ENCODE results near the gene MEOX1.
"Not testable (repeated sequence)": the region's sequence is repeated elsewhere in the genome, so short reads cannot be mapped to it uniquely, and the experiment has no call there.

MEOX1 gene

GRCh38 chr17:43661699-43662412, at the start of gene MEOX1:
TSS of gene MEOX1 (minus strand) at chr17:43661922. CDS start at chr17:43661534, 388 bp downstream.
- DNase-seq = no peak

DNA sequence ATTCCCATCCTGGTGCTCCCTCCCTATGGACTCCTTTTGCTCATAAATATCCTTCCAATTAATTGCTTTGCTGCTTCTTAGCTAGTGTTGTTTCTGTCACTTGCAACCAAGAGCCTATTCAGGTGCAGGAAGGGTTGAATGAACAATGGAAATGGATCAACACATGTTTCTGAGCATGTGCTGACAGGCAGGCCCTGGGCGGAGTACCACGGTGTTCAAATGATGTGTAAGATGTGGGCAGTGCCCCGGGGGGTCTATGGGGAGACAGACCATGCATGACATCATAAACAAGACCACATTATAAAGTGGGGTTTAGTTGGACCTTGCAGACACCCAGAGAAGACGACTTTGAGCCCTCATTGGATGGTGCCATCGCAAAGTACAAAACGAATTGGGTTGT, 48.4 kb upstream of the MEOX1 start:
- no peak for DNase-seq

GRCh38 chr17:43709210-43709609, 47.5 kb upstream of the MEOX1 start:
- DNase-seq = no peak

GRCh38 chr17:43707184-43707583, 45.5 kb upstream of the MEOX1 start:
- DNase-seq = no peak

DNA sequence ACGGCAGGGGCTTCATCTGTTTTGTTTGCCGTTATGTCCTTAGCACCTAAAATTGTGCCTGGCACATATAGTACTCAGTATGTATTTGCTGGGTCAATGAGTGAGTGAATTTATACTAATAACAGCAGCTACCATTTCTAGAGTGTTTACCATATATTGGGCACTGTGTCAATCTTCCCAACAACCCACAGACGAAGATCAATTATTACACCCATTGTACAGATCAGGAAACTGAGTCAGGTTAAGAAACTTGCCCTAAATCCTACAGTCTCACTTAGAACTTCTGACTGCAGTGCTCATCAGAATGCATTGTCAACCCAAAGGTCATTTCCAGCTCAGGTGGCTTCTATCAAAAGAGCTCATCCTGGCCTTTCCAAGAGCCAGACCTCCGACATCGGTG, 44.5 kb upstream of the MEOX1 start:
- DNase-seq = no peak

GRCh38 chr17:43703630-43704029, 41.9 kb upstream of the MEOX1 start:
- DNase-seq = no peak

GRCh38 chr17:43702637-43703036, 40.9 kb upstream of the MEOX1 start:
- DNase-seq = no peak

GRCh38 chr17:43701318-43701743, 39.6 kb upstream of the MEOX1 start:
- DNase-seq = no peak

DNA sequence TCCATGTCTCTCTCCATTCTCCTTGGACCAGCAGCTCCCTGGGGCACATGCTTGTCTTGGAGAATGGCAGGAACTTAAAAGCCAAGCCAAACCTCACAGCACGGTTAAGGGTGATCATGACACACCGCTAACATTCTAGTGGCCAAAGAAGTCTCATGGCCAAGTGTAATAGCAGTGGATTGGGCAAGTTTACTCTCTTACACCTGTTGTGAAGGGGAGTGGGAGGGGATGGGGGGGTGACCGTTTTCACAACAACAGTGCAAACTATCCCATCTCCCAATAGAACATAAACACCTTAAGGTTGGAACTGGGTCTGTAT, 37.7 kb upstream of the MEOX1 start:
- no peak for DNase-seq

- DNase-seq = no peak
Observed at GRCh38 chr17:43698678-43699437, 37.1 kb upstream of the MEOX1 start.

GRCh38 chr17:43697937-43698336, 36.2 kb upstream of the MEOX1 start:
- DNase-seq = no peak

GRCh38 chr17:43696891-43697290, 35.2 kb upstream of the MEOX1 start:
- no peak for DNase-seq

- DNase-seq = no peak
Observed at GRCh38 chr17:43695970-43696865, 34.5 kb upstream of the MEOX1 start.

DNA sequence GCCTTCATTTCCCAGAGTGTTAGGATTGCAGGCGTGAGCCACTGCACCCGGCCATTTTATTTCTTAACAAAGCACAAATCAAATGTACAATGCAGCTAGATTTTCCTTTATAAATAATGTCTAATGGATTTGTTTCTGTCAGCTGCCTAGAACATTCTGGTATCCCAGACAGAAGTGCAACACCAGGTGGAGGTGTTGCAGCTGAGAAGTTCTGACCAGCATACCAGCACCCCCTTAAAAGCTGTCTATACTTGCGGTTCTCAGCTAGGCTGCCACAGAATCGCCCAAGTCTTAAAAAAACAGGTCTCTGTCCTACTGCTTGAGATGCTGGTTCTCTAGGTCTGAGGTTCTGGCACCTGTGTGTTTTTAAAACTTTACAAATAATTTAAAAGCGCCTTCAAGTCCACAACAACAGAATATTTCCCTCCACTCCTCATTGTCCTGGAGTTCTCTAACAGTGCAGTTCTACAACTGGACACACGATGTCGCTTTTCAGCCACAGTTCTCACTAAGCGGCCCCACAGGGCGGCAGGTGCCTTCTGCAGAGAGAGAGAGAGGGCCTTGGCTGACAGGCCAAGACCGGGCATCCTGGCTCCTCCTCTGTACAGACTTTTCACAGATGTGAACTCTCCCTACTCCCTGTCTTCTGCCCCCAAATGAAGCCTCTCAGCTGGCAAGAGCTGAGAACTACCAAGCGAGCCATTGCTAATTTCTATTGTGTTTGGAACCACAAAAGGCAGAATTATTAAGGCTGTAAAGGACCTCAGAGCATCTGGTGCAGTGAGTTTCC, 32.6 kb upstream of the MEOX1 start:
- peak; percentile 61 for DNase-seq

GRCh38 chr17:43691317-43691693, 29.6 kb upstream of the MEOX1 start:
- no peak for DNase-seq

DNA sequence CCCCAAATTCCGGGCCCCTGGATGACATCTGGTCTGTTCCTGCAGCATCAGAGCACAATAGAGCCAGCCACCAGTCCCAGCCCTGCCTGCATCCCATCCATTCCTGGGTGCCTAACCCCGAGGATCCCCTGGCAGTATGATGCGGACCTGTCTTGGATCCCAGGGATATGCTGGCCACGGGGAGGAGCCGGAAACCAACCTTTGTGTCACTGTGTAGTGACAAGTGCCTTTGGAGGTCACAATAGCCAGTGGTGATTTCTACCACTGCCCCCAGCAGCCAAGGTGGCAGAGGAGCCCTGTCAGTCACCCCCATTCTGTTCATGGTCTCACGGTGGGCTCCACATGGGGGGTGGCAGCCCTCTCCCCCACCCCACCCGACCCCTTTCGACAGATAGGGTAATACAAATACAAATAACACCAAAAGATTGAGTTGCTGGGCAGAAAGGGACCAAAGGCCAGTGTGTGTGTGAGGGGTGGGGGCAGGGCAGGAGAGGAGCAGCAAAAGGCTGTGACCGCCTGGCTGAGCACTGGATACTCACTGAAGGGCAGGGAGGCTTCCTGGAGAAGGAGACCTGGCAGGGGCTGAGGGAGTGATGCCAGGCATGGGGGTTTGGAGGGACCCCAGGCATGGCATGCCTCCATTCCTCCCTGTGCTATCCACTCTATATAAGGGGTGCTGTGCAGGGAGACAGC, 29.0 kb upstream of the MEOX1 start:
- DNase-seq = no peak

GRCh38 chr17:43689814-43690213, 28.1 kb upstream of the MEOX1 start:
- DNase-seq = no peak

GRCh38 chr17:43689131-43689530, 27.4 kb upstream of the MEOX1 start:
- DNase-seq = no peak

DNA sequence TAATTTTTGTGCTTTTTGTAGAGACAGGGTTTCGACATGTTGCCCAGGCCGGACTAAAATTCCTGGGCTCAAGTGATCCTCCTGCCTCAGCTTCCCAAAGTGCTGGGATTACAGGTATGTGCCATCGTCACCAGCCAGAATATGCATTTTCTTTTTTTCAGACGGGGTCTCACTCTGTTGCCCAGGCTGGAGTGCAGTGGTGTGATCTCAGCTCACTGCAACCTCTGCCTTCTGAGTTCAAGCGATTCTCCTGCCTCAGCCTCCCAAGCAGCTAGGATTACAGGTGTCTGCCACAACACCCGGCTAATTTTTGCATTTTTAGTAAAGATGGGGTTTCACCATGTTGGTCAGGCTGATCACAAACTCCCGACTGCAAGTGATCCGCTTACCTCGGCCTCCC, 25.2 kb upstream of the MEOX1 start:
- not testable (repeated sequence) for DNase-seq

- DNase-seq = no peak
Observed at GRCh38 chr17:43683928-43684653, 22.4 kb upstream of the MEOX1 start.

- no peak for DNase-seq
Observed at GRCh38 chr17:43680461-43680860, 18.7 kb upstream of the MEOX1 start.
